ENCODE results near the gene ERC1.

Gene ERC1

GRCh38 chr12:1395421-1395955, 404.5 kb downstream of the ERC1 start:
- Histone ChIP-seq H3K4me1 (ENCODE audit: control insufficient read depth, insufficient read depth, low read length) (no peaks in the 10 kb centered on the region), H3K36me3 (ENCODE audit: control insufficient read depth in 2 of 2, insufficient read depth in 1 of 2, low read length in 2 of 2) (peaks cover 0 to 12% of the 10 kb centered on the region in 2 experiments; a peak in 1 of 3 replicates), H3K27ac (ENCODE audit: extremely low read depth, low read depth, low read length) (no peak overlapping the region), H3K9me3 (ENCODE audit: control insufficient read depth, insufficient read depth, low read depth, low read length) (no peaks in the 10 kb centered on the region), H3K4me3 (ENCODE audit: low read depth, low read length) (no peak overlapping the region)
- ChIA-PET POLR2A (no interaction called here), CTCF (no interaction called here)
- TF ChIP-seq ZNF670 (tag by site-specific recombination; IDR thresholded peaks at IDR 0.05; ENCODE audit: low read depth) (no peak), ZNF239 (tag by site-specific recombination; IDR thresholded peaks at IDR 0.05) (no peak), ZNF302 (tag by site-specific recombination; IDR thresholded peaks at IDR 0.05; ENCODE audit: low read depth) (no peak), ZFP3 (tag by site-specific recombination; IDR thresholded peaks at IDR 0.05; ENCODE audit: low read depth) (no peak), GFI1B (tag by site-specific recombination; IDR thresholded peaks at IDR 0.05) (no peak), ZIC2 (tag by site-specific recombination; IDR thresholded peaks at IDR 0.05) (no peak), KLF8 (tag by site-specific recombination; IDR thresholded peaks at IDR 0.05) (no peak), REST (tag by site-specific recombination; IDR thresholded peaks at IDR 0.05) (no peak), ELK4 (IDR thresholded peaks at IDR 0.05; ENCODE audit: borderline replicate concordance, low read depth, low read length) (no peak), ZNF610 (tag by site-specific recombination; IDR thresholded peaks at IDR 0.05; ENCODE audit: borderline replicate concordance) (no peak), ZNF785 (tag by site-specific recombination; IDR thresholded peaks at IDR 0.05) (no peak), ZNF416 (tag by site-specific recombination; IDR thresholded peaks at IDR 0.05) (no peak), ZNF549 (tag by site-specific recombination; IDR thresholded peaks at IDR 0.05) (no peak), ZNF776 (tag by site-specific recombination; IDR thresholded peaks at IDR 0.05; ENCODE audit: borderline replicate concordance) (no peak), ZNF24 (tag by site-specific recombination; IDR thresholded peaks at IDR 0.05) (no peak), ZNF280C (tag by site-specific recombination; IDR thresholded peaks at IDR 0.05) (no peak), SP3 (tag by site-specific recombination; IDR thresholded peaks at IDR 0.05) (no peak), ZNF248 (tag by site-specific recombination; IDR thresholded peaks at IDR 0.05) (no peak), ZFP69B (tag by site-specific recombination; IDR thresholded peaks at IDR 0.05) (no peak), ZNF701 (tag by site-specific recombination; IDR thresholded peaks at IDR 0.05) (no peak)

- Histone ChIP-seq H3K27ac (ENCODE audit: extremely low read depth, low read depth, low read length) (no peak overlapping the region), H3K4me3 (ENCODE audit: low read depth, low read length) (no peak overlapping the region), H3K9me3 (ENCODE audit: control insufficient read depth, insufficient read depth, low read depth, low read length) (no peaks in the 10 kb centered on the region), H3K36me3 (ENCODE audit: control insufficient read depth in 2 of 2, insufficient read depth in 1 of 2, low read length in 2 of 2) (no peaks in the 10 kb centered on the region), H3K4me1 (ENCODE audit: control insufficient read depth, insufficient read depth, low read length) (no peaks in the 10 kb centered on the region)
- ChIA-PET POLR2A (no interaction called here), CTCF (no interaction called here)
- TF ChIP-seq ZNF645 (tag by site-specific recombination; IDR thresholded peaks at IDR 0.05) (no peak), ZNF280D (tag by site-specific recombination; IDR thresholded peaks at IDR 0.05) (no peak), ZNF654 (tag by site-specific recombination; IDR thresholded peaks at IDR 0.05; ENCODE audit: low read depth) (0 out of 2 replicates have a peak, but pooled peaks have one; percentile 5), SP7 (tag by site-specific recombination; IDR thresholded peaks at IDR 0.05) (no peak)
These were observed 407.6 kb downstream of the ERC1 start for GRCh38 chr12:1398673-1399072.
